ENCODE data around the gene MMP27. TPM values are rescaled to one million over a fixed set of nuclear protein-coding genes. Genes with fewer than 3 reads are reported as not detected.

Gene MMP27
- total RNA-seq, 1 experiment from 2014 or later, result not detected

DNA sequence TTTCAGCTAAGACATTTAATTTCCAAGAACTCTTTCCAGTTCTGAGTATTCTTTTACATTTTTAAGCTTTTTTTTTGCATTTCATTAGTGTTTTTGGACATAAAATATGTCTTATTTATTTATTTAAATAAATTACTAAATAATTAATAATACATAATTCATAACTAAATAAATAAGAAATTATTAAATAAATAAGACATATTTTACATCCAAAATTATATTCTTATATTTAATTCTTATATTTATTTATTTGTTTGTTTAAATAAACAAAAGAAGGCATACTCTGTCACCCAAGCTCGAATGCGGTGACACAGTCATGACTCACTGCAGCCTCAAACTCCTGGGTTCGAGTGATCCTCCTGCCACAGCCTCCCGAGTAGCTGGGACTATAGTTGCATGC, 3.1 kb upstream of the MMP27 start:
- intact Hi-C loops (cut with micrococcal nuclease; ENCODE audit: unreplicated experiment), result no loop called here
- Mint-ChIP-seq H3K4me3 (ENCODE audit: low read depth, unreplicated experiment) (no peak overlapping the region), H3K9me3 (ENCODE audit: low read depth, unreplicated experiment) (no peaks in the 10 kb centered on the region), H3K4me1 (ENCODE audit: low read depth, unreplicated experiment) (no peaks in the 10 kb centered on the region), H3K27ac (ENCODE audit: unreplicated experiment) (no peak overlapping the region), H3K36me3 (ENCODE audit: insufficient read depth, unreplicated experiment) (no peaks in the 10 kb centered on the region), H3K27me3 (ENCODE audit: unreplicated experiment) (peaks cover 63% of the 10 kb centered on the region)
- no peak for DNase-seq
- BruUV-seq (replicated peaks), result no TSS peak
- TF ChIP-seq, protein P1, sequence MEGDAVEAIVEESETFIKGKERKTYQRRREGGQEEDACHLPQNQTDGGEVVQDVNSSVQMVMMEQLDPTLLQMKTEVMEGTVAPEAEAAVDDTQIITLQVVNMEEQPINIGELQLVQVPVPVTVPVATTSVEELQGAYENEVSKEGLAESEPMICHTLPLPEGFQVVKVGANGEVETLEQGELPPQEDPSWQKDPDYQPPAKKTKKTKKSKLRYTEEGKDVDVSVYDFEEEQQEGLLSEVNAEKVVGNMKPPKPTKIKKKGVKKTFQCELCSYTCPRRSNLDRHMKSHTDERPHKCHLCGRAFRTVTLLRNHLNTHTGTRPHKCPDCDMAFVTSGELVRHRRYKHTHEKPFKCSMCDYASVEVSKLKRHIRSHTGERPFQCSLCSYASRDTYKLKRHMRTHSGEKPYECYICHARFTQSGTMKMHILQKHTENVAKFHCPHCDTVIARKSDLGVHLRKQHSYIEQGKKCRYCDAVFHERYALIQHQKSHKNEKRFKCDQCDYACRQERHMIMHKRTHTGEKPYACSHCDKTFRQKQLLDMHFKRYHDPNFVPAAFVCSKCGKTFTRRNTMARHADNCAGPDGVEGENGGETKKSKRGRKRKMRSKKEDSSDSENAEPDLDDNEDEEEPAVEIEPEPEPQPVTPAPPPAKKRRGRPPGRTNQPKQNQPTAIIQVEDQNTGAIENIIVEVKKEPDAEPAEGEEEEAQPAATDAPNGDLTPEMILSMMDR (IDR thresholded peaks at IDR 0.05; ENCODE audit: unreplicated experiment), result no peak
- CTCF ChIA-PET, result no interaction called here

DNA sequence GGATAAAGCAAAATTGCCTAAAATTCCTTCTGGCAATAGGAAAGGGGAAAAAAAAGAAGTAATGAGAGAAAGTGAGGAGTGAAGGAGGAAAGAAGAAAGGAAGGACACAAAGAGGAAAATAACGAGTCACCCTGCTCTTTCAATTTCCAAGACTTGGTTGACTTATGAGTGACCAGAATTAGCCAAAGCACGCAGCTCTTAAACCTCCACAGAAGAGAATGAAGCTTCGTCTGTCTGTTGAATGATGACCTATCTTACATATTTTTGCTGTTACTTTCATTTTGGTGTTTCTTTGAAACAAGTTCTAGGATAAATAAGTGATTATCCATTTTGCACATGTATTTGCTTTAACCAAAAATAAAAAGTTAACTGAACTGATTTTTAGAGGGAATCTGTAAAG, 728 bp downstream of the MMP27 start:
- Mint-ChIP-seq H3K27ac (ENCODE audit: unreplicated experiment) (no peak overlapping the region), H3K4me3 (ENCODE audit: low read depth, unreplicated experiment) (no peak overlapping the region), H3K4me1 (ENCODE audit: low read depth, unreplicated experiment) (no peaks in the 10 kb centered on the region), H3K36me3 (ENCODE audit: insufficient read depth, unreplicated experiment) (no peaks in the 10 kb centered on the region), H3K9me3 (ENCODE audit: low read depth, unreplicated experiment) (no peaks in the 10 kb centered on the region), H3K27me3 (ENCODE audit: unreplicated experiment) (peaks cover 69% of the 10 kb centered on the region)
- DNase-seq, result no peak
- intact Hi-C loops (cut with micrococcal nuclease; ENCODE audit: unreplicated experiment), result no loop called here
- CTCF ChIA-PET, result no interaction called here
- TF ChIP-seq, protein P1 (IDR thresholded peaks at IDR 0.05; ENCODE audit: unreplicated experiment), result no peak
- BruUV-seq (replicated peaks), result no TSS peak

DNA sequence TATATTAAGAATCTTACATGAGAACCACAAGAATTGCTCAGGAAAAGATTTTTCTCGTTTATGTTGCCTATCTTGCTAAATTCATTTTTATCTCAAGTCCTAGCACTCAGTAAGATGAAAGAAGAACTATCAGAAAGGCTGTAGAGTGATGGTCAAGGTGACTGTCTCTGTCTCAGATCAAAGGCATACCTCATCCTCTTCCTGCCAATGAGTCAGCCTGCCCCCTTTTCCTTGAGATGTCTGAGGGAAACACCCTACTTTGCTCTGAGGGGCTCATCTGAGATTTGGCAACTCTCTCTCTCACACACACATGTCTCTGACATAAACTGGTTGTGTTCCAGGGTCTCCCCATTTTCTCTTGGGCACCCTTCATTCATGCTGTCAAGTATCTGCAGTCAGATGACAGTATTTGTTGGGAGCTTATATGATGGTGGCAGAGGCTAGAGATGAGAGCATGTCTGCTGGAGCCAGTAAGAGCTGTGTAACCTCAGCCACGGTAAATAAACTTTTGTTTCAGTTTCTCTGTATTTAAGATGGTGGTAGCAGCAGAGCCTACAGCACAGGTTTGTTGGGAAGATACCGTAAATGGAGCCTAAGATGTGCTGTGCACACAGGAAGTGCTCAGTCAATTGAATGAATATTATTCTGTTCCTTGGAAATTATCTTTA, 1.6 kb downstream of the MMP27 start:
- CTCF ChIA-PET, result no interaction called here

DNA sequence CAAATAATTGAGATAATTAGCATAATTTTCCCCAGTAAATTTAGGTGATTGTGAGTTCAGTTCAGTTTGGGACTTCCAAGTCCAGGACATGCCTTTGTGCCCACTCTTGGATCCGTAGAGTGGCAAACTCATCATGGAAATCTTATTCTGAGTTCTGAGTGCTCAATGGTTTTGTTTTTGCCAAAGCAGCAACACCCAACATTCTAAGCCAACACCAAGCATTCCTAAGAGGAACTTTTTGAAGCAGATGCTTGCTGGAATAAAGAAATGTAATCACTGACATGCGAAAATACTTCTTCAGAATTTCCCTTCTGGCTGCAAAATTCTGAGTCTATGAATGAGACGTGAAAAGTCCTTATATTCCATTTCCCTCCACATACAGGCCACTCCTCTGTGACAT, 10.4 kb downstream of the MMP27 start:
- no peak overlapping the region for H3K4me3 Mint-ChIP-seq (ENCODE audit: low read depth, unreplicated experiment)
- no peaks in the 10 kb centered on the region for H3K4me1 Mint-ChIP-seq (ENCODE audit: low read depth, unreplicated experiment)

More for the DNA sequence above, 1.6 kb downstream of the MMP27 start:
- H3K9me3 Mint-ChIP-seq (ENCODE audit: low read depth, unreplicated experiment), result no peaks in the 10 kb centered on the region
- H3K4me1 Mint-ChIP-seq (ENCODE audit: low read depth, unreplicated experiment), result no peaks in the 10 kb centered on the region
- intact Hi-C loops (cut with micrococcal nuclease; ENCODE audit: unreplicated experiment), result no loop called here
- no peaks in the 10 kb centered on the region for H3K36me3 Mint-ChIP-seq (ENCODE audit: insufficient read depth, unreplicated experiment)
- no peak overlapping the region for H3K27ac Mint-ChIP-seq (ENCODE audit: unreplicated experiment)
- no TSS peak for BruUV-seq (replicated peaks)
- H3K4me3 Mint-ChIP-seq (ENCODE audit: low read depth, unreplicated experiment), result no peak overlapping the region
- TF ChIP-seq, protein P1 (IDR thresholded peaks at IDR 0.05; ENCODE audit: unreplicated experiment), result no peak
- H3K27me3 Mint-ChIP-seq (ENCODE audit: unreplicated experiment), result peaks cover 69% of the 10 kb centered on the region
- no peak for DNase-seq

More for the DNA sequence above, 10.4 kb downstream of the MMP27 start:
- no TSS peak for BruUV-seq (replicated peaks)
- Mint-ChIP-seq H3K27me3 (ENCODE audit: unreplicated experiment) (peaks cover 33% of the 10 kb centered on the region), H3K36me3 (ENCODE audit: insufficient read depth, unreplicated experiment) (no peaks in the 10 kb centered on the region), H3K27ac (ENCODE audit: unreplicated experiment) (no peak overlapping the region), H3K9me3 (ENCODE audit: low read depth, unreplicated experiment) (no peaks in the 10 kb centered on the region)
- no peak for DNase-seq
- CTCF ChIA-PET, result no interaction called here
- TF ChIP-seq, protein P1 (IDR thresholded peaks at IDR 0.05; ENCODE audit: unreplicated experiment), result no peak
- intact Hi-C loops (cut with micrococcal nuclease; ENCODE audit: unreplicated experiment), result no loop called here
